GM21529 (cell line): ENCODE measurements around the gene SANBR.

Experiments used
- ATAC-seq: cut with Tn5 transposase; IDR thresholded peaks from one replicate; pipeline ENCODE4 v1.9.1; 2021; ENCODE audit not compliant: unreplicated experiment

SANBR gene

GRCh38 chr2:61089797-61090196, 24.1 kb downstream of the SANBR start:
- no peak for ATAC-seq

- no peak for ATAC-seq
Observed at GRCh38 chr2:61090386-61090921, 24.8 kb downstream of the SANBR start.

GRCh38 chr2:61091485-61091884, 25.8 kb downstream of the SANBR start:
- no peak for ATAC-seq

GRCh38 chr2:61096438-61096837, 30.8 kb downstream of the SANBR start:
- no peak for ATAC-seq

GRCh38 chr2:61100801-61101200, 35.1 kb downstream of the SANBR start:
- no peak for ATAC-seq

GRCh38 chr2:61109291-61109690, 43.6 kb downstream of the SANBR start:
- ATAC-seq, result no peak

GRCh38 chr2:61111708-61112107, 46.0 kb downstream of the SANBR start:
- no peak for ATAC-seq

- no peak for ATAC-seq
Observed at GRCh38 chr2:61114147-61114546, 48.5 kb downstream of the SANBR start.
